ENCODE measurements around the gene NELL2. TPM values are rescaled to one million over a fixed set of nuclear protein-coding genes. Genes with fewer than 3 reads are reported as not detected.

NELL2 gene
- polyA plus RNA-seq, 1 experiment: 0.43 TPM

- POLR2A ChIA-PET: no interaction called here
- no peak for DNase-seq (ENCODE audit: low read depth, low spot score)
- no peak for TF ChIP-seq CTCF (IDR thresholded peaks at IDR 0.05; ENCODE audit: low read depth, low read length)
- H3K9me3 ChIP-seq (ENCODE audit: control insufficient read depth, insufficient read depth, low read length): no peaks in the 10 kb centered on the region
- H3K4me3 ChIP-seq (ENCODE audit: low read depth, low read length): no peak overlapping the region
- no peaks in the 10 kb centered on the region for H3K27me3 ChIP-seq (ENCODE audit: control insufficient read depth, insufficient read depth, low read length)
- CTCF ChIA-PET: no interaction called here
- no peak overlapping the region for H3K27ac ChIP-seq (ENCODE audit: low read depth, low read length)
Observed at GRCh38 chr12:44859998-44860689, 16.0 kb downstream of the NELL2 start.

GRCh38 chr12:44858226-44858855 lies 17.8 kb downstream of the NELL2 start:
- Histone ChIP-seq H3K27me3 (ENCODE audit: control insufficient read depth, insufficient read depth, low read length) (no peaks in the 10 kb centered on the region), H3K4me3 (ENCODE audit: low read depth, low read length) (no peak overlapping the region), H3K27ac (ENCODE audit: low read depth, low read length) (no peak overlapping the region), H3K9me3 (ENCODE audit: control insufficient read depth, insufficient read depth, low read length) (no peaks in the 10 kb centered on the region)
- DNase-seq (ENCODE audit: low read depth, low spot score): no peak
- POLR2A ChIA-PET: no interaction called here
- CTCF ChIA-PET: no interaction called here
- TF ChIP-seq CTCF (IDR thresholded peaks at IDR 0.05; ENCODE audit: low read depth, low read length): no peak

GRCh38 chr12:44852483-44852882 lies 23.6 kb downstream of the NELL2 start:
- no peaks in the 10 kb centered on the region for H3K27me3 ChIP-seq (ENCODE audit: control insufficient read depth, insufficient read depth, low read length)
- H3K27ac ChIP-seq (ENCODE audit: low read depth, low read length): no peak overlapping the region
- no peak for TF ChIP-seq CTCF (IDR thresholded peaks at IDR 0.05; ENCODE audit: low read depth, low read length)
- no peak overlapping the region for H3K4me3 ChIP-seq (ENCODE audit: low read depth, low read length)
- H3K9me3 ChIP-seq (ENCODE audit: control insufficient read depth, insufficient read depth, low read length): no peaks in the 10 kb centered on the region
- no peak for DNase-seq (ENCODE audit: low read depth, low spot score)
- ChIA-PET CTCF (no interaction called here), POLR2A (no interaction called here)

- Histone ChIP-seq H3K9me3 (ENCODE audit: control insufficient read depth, insufficient read depth, low read length) (no peaks in the 10 kb centered on the region), H3K4me3 (ENCODE audit: low read depth, low read length) (no peak overlapping the region), H3K27ac (ENCODE audit: low read depth, low read length) (no peak overlapping the region), H3K27me3 (ENCODE audit: control insufficient read depth, insufficient read depth, low read length) (no peaks in the 10 kb centered on the region)
- CTCF ChIA-PET: no interaction called here
- POLR2A ChIA-PET: no interaction called here
- no peak for TF ChIP-seq CTCF (IDR thresholded peaks at IDR 0.05; ENCODE audit: low read depth, low read length)
- no peak for DNase-seq (ENCODE audit: low read depth, low spot score)
Observed at GRCh38 chr12:44851586-44851985, 24.5 kb downstream of the NELL2 start.

- ChIA-PET CTCF (no interaction called here), POLR2A (no interaction called here)
- Histone ChIP-seq H3K4me3 (ENCODE audit: low read depth, low read length) (no peak overlapping the region), H3K9me3 (ENCODE audit: control insufficient read depth, insufficient read depth, low read length) (no peaks in the 10 kb centered on the region), H3K27me3 (ENCODE audit: control insufficient read depth, insufficient read depth, low read length) (no peaks in the 10 kb centered on the region), H3K27ac (ENCODE audit: low read depth, low read length) (no peak overlapping the region)
- no peak for TF ChIP-seq CTCF (IDR thresholded peaks at IDR 0.05; ENCODE audit: low read depth, low read length)
- no peak for DNase-seq (ENCODE audit: low read depth, low spot score)
Observed at GRCh38 chr12:44848703-44849085, 27.4 kb downstream of the NELL2 start.
